Smooth muscle cell (in vitro differentiated cells): ENCODE results near the gene PASK. TPM values are rescaled to one million over a fixed set of nuclear protein-coding genes. Genes with fewer than 3 reads are reported as not detected.

Experiments used
- DNase-seq: peaks from one replicate; lab custom pipeline; 2025; ENCODE audit not compliant: unreplicated experiment; lab: John Stamatoyannopoulos, UW
- H2AFZ ChIP-seq: fragments of 200-600 bp; sonication (generic); 2 replicates; pipeline ENCODE4 v1.6.0; 2016; ENCODE audit warnings: antibody characterized with exemption, low read depth, mild to moderate bottlenecking
- H3F3A ChIP-seq: fragments of 200-600 bp; sonication (generic); 2 replicates; pipeline ENCODE4 v1.6.0; 2017; ENCODE audit warnings: antibody characterized with exemption, low read depth
- H3K27ac ChIP-seq: fragments of 200-600 bp; sonication (generic); 2 replicates; pipeline ENCODE4 v1.5.1; 2016; ENCODE audit warnings: low read depth, mild to moderate bottlenecking
- H3K27me3 ChIP-seq: fragments of 200-600 bp; sonication (generic); 2 replicates; pipeline ENCODE4 v1.6.1; 2016; ENCODE audit warnings: low read depth, mild to moderate bottlenecking
- H3K36me3 ChIP-seq: fragments of 200-600 bp; sonication (generic); 2 replicates; pipeline ENCODE4 v1.5.1; 2016; ENCODE audit warnings: low read depth
- H3K4me1 ChIP-seq: fragments of 200-600 bp; sonication (generic); 2 replicates; pipeline ENCODE4 v1.5.1; 2016; ENCODE audit warnings: low read depth
- H3K4me2 ChIP-seq: fragments of 200-600 bp; sonication (generic); 2 replicates; pipeline ENCODE4 v1.6.0; 2016; ENCODE audit warnings: mild to moderate bottlenecking
- H3K4me3 ChIP-seq: fragments of 200-600 bp; sonication (generic); 2 replicates; pipeline ENCODE4 v1.5.1; 2016; ENCODE audit warnings: mild to moderate bottlenecking
- H3K79me2 ChIP-seq: fragments of 200-600 bp; sonication (generic); 2 replicates; pipeline ENCODE4 v1.6.0; 2016; ENCODE audit warnings: low read depth, mild to moderate bottlenecking
- H3K9ac ChIP-seq: fragments of 200-600 bp; sonication (generic); 2 replicates; pipeline ENCODE4 v1.6.0; 2016; ENCODE audit warnings: low read depth
- H3K9me3 ChIP-seq: fragments of 200-600 bp; sonication (generic); replicated peaks from 2 replicates; pipeline ENCODE4 v1.5.1; 2016; ENCODE audit warnings: low read depth
- H4K20me1 ChIP-seq: fragments of 200-600 bp; sonication (generic); 2 replicates; pipeline ENCODE4 v1.6.0; 2016; ENCODE audit warnings: low read depth
- CTCF ChIP-seq: fragments of 200-600 bp; sonication (generic); IDR thresholded peaks from 2 replicates; pipeline ENCODE4 v1.5.1; 2017; ENCODE audit warnings: borderline replicate concordance, mild to moderate bottlenecking, antibody characterized with exemption; ENCODE audit not compliant: insufficient read depth, poor library complexity, severe bottlenecking
- WGBS: methylation state at CpG from one replicate; pipeline ENCODE4 v1.1.7; 2016; ENCODE audit warnings: low lambda C conversion rate; 5-methylcytosine and 5-hydroxymethylcytosine counted together
- polyA plus RNA-seq: library from polyadenylated mRNA; unstranded; fragments of >200 nt; fragmentation: Nextera tagmentation; extraction: Ambion mirVana; gene quantifications from 2 replicates; pipeline ENCODE4 v1.2.1, GENCODE V29; 2016
- total RNA-seq: library from RNA; depleted of rRNA; stranded (reverse); fragments of >200 nt; gene quantifications from 2 replicates; pipeline ENCODE4 v1.2.3, GENCODE V29; 2014

The PASK gene
- total and polyA plus RNA-seq, 2 experiments from 2014 or later = 2.6 TPM

- 71% methylated on average over 26 of the region's 26 CpGs for WGBS
Observed at GRCh38 chr2:241069821-241070281, 79.4 kb downstream of the PASK start.

GRCh38 chr2:241068942-241069810 lies 80.1 kb downstream of the PASK start:
- Histone ChIP-seq H3K27ac (no peak overlapping the region), H4K20me1 (no peaks in the 10 kb centered on the region), H3K4me2 (no peak overlapping the region), H3K27me3 (peaks cover 3% of the 10 kb centered on the region), H3F3A (no peaks in the 10 kb centered on the region), H2AFZ (no peak overlapping the region), H3K79me2 (no peaks in the 10 kb centered on the region), H3K36me3 (no peaks in the 10 kb centered on the region), H3K4me1 (no peaks in the 10 kb centered on the region), H3K4me3 (no peak overlapping the region), H3K9me3 (no peaks in the 10 kb centered on the region), H3K9ac (no peak overlapping the region)
- 93% methylated on average over 25 of the region's 28 CpGs for WGBS
- no peak for TF ChIP-seq CTCF
- DNase-seq = no peak

More at GRCh38 chr2:241069821-241070281, 79.4 kb downstream of the PASK start:
- no peak for DNase-seq
- Histone ChIP-seq H3F3A (no peaks in the 10 kb centered on the region), H3K27ac (no peak overlapping the region), H3K36me3 (no peaks in the 10 kb centered on the region), H3K4me3 (no peak overlapping the region), H3K9ac (no peak overlapping the region), H3K27me3 (no peaks in the 10 kb centered on the region), H4K20me1 (no peaks in the 10 kb centered on the region), H3K79me2 (no peaks in the 10 kb centered on the region), H3K4me2 (no peak overlapping the region), H3K4me1 (no peaks in the 10 kb centered on the region), H3K9me3 (no peaks in the 10 kb centered on the region), H2AFZ (no peak overlapping the region)
- TF ChIP-seq CTCF = no peak

GRCh38 chr2:241068136-241068941 lies 80.9 kb downstream of the PASK start:
- Histone ChIP-seq H3K4me3 (no peak overlapping the region), H3K4me1 (no peaks in the 10 kb centered on the region), H3K4me2 (no peak overlapping the region), H3K79me2 (no peaks in the 10 kb centered on the region), H3F3A (no peaks in the 10 kb centered on the region), H3K9me3 (no peaks in the 10 kb centered on the region), H3K27me3 (peaks cover 4% of the 10 kb centered on the region), H3K9ac (no peak overlapping the region), H4K20me1 (no peaks in the 10 kb centered on the region), H3K36me3 (no peaks in the 10 kb centered on the region), H2AFZ (no peak overlapping the region), H3K27ac (no peak overlapping the region)
- DNase-seq = no peak
- 88% methylated on average over 25 of the region's 25 CpGs for WGBS
- no peak for TF ChIP-seq CTCF
